Astrocyte of the spinal cord (primary cell): ENCODE results near the gene HLA-DMB.
"Not testable (repeated sequence)": the region's sequence is repeated elsewhere in the genome, so short reads cannot be mapped to it uniquely, and the experiment has no call there.

Source experiments
- DNase-seq: peaks from one replicate; pipeline ENCODE4 v3.0.0; 2011; ENCODE audit warnings: low read depth, low spot score
- H3K4me3 ChIP-seq: 2 replicates; pipeline ENCODE4 v1.5.1; 2011; ENCODE audit warnings: low read depth, mild to moderate bottlenecking, low read length, moderate library complexity
- CTCF ChIP-seq: IDR thresholded peaks from 2 replicates; pipeline ENCODE4 v1.5.1; 2012; ENCODE audit warnings: low read depth, mild to moderate bottlenecking, low read length, inconsistent platforms
- in situ Hi-C: cut with HindIII; loops from 2 replicates; pipeline ENCODE4 v1.10.0; 2017; ENCODE audit warnings: low sequenced_read_pairs

Gene HLA-DMB

GRCh38 chr6:32943864-32944649 is 3.2 kb upstream of the HLA-DMB start:
- in situ Hi-C loops, result no loop called here
- H3K4me3 ChIP-seq, result no peak overlapping the region
- TF ChIP-seq CTCF, result no peak
- no peak for DNase-seq

GRCh38 chr6:32942555-32943123 is 1.8 kb upstream of the HLA-DMB start:
- in situ Hi-C loops, H3K4me3 ChIP-seq, DNase-seq: not testable (repeated sequence)

DNA sequence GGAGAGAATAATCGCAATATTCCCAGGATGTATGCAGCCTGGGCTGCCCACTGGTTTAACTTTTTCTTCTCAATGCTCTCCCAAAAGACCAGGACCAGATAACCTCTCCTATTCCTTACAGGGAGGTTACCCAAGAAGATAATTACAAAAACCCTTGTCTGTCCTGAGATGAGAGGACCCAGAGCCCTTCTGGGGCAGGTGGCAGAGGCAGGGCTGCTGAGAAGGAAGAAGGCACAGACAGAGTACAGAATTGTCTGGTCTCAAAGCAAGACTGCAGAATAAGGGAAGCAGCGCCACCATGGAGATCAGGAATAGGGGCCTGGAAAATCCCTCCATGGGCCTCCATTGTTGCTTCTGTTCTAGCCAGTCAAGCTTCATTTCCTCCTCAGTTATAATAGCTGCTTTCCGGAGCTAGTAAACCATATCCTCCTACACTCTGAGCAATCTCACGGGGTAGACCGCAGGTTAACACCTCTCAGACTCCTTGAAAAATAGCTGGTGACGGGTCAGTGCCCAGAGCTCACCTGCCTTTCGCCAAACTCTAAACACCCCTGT is 463 bp upstream of the HLA-DMB start:
- in situ Hi-C loops, result no loop called here
- no peak for DNase-seq
- no peak overlapping the region for H3K4me3 ChIP-seq
- no peak for TF ChIP-seq CTCF

DNA sequence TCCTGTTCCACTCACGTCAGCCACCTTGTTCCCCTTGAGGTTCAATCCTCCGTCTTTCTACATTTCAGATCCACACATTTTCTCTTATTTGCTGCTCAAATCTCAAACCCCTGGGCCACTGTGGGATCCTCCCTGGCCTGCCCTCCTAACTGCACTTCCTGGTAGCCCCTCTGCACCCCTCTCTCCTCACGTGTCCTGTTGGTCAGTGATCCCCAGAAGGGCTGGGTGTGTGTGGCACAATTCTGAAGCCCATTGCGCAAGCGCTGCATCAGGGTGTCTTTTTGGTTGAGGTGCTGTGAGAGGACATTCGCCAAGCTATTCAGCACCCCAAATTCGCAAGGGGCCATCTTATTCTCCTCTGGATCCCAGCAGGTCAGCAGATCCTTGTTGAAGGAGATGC is 2.3 kb downstream of the HLA-DMB start:
- in situ Hi-C loops, result no loop called here
- DNase-seq, result no peak
- H3K4me3 ChIP-seq, result no peak overlapping the region
- TF ChIP-seq CTCF, result no peak

GRCh38 chr6:32937230-32937633 is 3.6 kb downstream of the HLA-DMB start:
- DNase-seq, result no peak
- no peak overlapping the region for H3K4me3 ChIP-seq
- in situ Hi-C loops, result no loop called here
- no peak for TF ChIP-seq CTCF

GRCh38 chr6:32936239-32937152 is 4.3 kb downstream of the HLA-DMB start:
- no peak overlapping the region for H3K4me3 ChIP-seq
- no peak for DNase-seq
- in situ Hi-C loops, result no loop called here
- no peak for TF ChIP-seq CTCF
